Spleen (tissue), 7 donors: Measurements from ENCODE around the gene LPP.

Experiments
- CTCF ChIP-seq, 11 experiments: fragments of 200-600 bp in 7 of 11; fragments of 450-650 bp in 4 of 11; sonication (generic) in 4 of 11; IDR thresholded peaks in 8 of 11; conservative IDR thresholded peaks in 3 of 11; 1 replicate in 7 of 11; 2 replicates in 4 of 11; pipeline versions ENCODE4 v1.4.0 to v1.8.0; 2016 to 2021; ENCODE audit warnings: antibody characterized with exemption in 11 of 11, inconsistent platforms in 4 of 11, mild to moderate bottlenecking in 1 of 11
- POLR2A ChIP-seq, 3 donors: fragments of 450-650 bp; IDR thresholded peaks; one replicate each; pipeline ENCODE4 v1.5.1; 2017; ENCODE audit warnings: antibody characterized with exemption in 3 of 3, mild to moderate bottlenecking in 1 of 3
- donor health status: DM: no; HTN: no; CAD: no; lungs with moderate emphysema.
- donor health status: DM: no; HTN: no; CAD: no.
- donor health status: DM: no; HTN: no; CAD: no.

- no peak for TF ChIP-seq CTCF (IDR thresholded peaks at IDR 0.05 in 8 of 11, conservative IDR thresholded peaks at IDR 0.05 in 3 of 11)
- no peak for TF ChIP-seq POLR2A (IDR thresholded peaks at IDR 0.05)
Observed at GRCh38 chr3:188113756-188114155, 40.2 kb upstream of the LPP start.
